ENCODE results near the gene RPGR.

RPGR gene

GRCh38 chrX:38335382-38335781 lies 8.1 kb upstream of the RPGR start:
- DNase-seq (ENCODE audit: extremely low spot score), result no peak
- TF ChIP-seq CTCF (IDR thresholded peaks at IDR 0.05; ENCODE audit: control extremely low read depth, extremely low read depth, low read depth, missing control alignments), result no peak
- ChIA-PET CTCF (interaction anchor here (1.6 kb wide), 1 partner anchor 12 kb away, joined by 4 read pairs; no protein-coding TSS in a partner anchor), POLR2A (no interaction called here)

DNA sequence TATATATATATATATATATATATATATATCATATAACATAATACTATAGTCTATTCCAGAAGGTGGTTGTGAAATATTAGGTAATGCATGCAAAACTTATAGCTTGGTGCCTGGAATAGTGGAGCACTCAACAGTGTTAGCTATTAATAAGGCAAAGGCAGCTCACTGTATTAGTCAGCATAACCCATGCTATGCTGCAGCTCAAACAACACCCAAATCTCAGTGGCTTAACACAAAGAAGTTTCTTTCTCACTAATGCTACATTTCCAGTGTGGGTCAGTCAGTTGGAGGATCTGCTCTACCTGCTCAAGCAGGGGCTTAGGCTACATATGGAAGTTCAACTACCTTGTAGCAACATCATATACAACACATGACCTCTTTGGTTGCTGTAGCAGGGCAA lies 5.2 kb upstream of the RPGR start:
- no peak for DNase-seq (ENCODE audit: extremely low spot score)
- CTCF ChIA-PET, result no interaction called here
- TF ChIP-seq CTCF (IDR thresholded peaks at IDR 0.05; ENCODE audit: control extremely low read depth, extremely low read depth, low read depth, missing control alignments), result no peak
- POLR2A ChIA-PET, result no interaction called here

GRCh38 chrX:38327775-38328081 lies 419 bp upstream of the RPGR start:
- POLR2A ChIA-PET, result no interaction called here
- no peak for TF ChIP-seq CTCF (IDR thresholded peaks at IDR 0.05; ENCODE audit: control extremely low read depth, extremely low read depth, low read depth, missing control alignments)
- CTCF ChIA-PET, result interaction anchor here (0.7 to 3.0 kb wide), 27 partner anchors 9 to 659 kb away, joined by 3 to 17 read pairs (median 4); partner anchors contain the start of gene SRPX
- no peak for DNase-seq (ENCODE audit: extremely low spot score)

DNA sequence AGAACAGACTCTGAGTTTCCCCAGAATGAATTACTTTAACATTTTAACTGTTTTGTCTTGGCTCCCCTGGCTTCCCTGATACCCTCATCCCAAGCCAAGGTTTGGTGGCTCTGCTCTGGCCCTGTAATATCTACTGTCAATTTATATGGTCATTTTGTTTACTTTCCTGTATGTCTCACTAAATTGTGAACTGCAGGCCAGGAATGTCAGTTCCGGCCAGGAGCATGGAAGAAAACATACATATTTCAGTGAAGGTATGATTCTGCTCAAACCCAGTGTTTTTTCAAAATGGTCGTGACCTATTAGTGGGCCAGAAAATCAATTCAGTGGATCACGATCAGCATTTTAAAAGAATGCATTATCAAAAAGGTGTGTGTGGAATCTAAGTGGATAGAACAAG lies 1.2 kb downstream of the RPGR start:
- CTCF ChIA-PET, result interaction anchor here (1.2 to 3.0 kb wide), 6 partner anchors 22 to 135 kb away, joined by 3 to 17 read pairs (median 5); no protein-coding TSS in a partner anchor
- no peak for TF ChIP-seq CTCF (IDR thresholded peaks at IDR 0.05; ENCODE audit: control extremely low read depth, extremely low read depth, low read depth, missing control alignments)
- POLR2A ChIA-PET, result no interaction called here
- DNase-seq (ENCODE audit: extremely low spot score), result no peak

DNA sequence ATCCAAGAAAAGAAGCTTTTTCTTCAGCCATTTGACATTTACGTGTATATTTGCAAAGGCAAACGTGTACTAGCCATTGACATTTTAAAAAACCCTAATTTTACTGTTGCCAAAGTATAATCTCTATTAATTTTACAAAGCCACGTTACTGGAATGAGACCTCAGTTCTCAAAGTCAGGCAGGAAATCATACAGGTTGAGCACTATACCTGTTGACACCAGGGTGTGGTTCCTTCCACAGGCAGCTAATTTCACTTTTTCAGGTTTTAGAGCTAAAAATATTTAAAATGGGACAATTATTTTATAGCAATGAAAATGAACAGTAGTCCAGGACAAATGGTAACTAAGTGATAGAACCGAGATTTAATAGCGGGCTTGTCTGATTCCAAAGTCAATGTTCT lies 6.5 kb downstream of the RPGR start:
- no peak for TF ChIP-seq CTCF (IDR thresholded peaks at IDR 0.05; ENCODE audit: control extremely low read depth, extremely low read depth, low read depth, missing control alignments)
- no peak for DNase-seq (ENCODE audit: extremely low spot score)
- ChIA-PET POLR2A (no interaction called here), CTCF (interaction anchor here (0.8 to 2.8 kb wide), 2 partner anchors 17 to 46 kb away, joined by 3 to 11 read pairs; no protein-coding TSS in a partner anchor)

DNA sequence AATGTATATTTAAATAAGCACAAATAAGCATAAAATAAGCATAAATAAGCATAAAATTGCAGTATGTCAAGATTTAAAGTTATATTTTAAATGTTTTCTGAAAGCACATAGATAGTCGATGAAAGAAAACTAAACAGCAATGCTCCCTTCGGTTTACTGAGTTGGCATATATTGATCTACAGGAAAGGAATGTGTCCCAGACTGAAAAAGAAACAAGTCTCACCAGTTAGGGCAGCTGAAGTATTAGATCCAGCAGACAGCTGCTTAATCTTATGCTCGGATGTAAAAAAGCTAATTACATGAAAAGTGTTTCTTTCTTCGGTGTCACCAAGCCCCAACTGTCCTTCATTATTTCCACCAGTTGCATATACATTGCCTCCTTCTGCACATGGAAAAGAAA lies 8.7 kb downstream of the RPGR start:
- CTCF ChIA-PET, result interaction anchor here (2.0 kb wide), 1 partner anchor 9 kb away, joined by 12 read pairs; the partner anchor contains the start of gene RPGR
- POLR2A ChIA-PET, result no interaction called here
- no peak for DNase-seq (ENCODE audit: extremely low spot score)
- no peak for TF ChIP-seq CTCF (IDR thresholded peaks at IDR 0.05; ENCODE audit: control extremely low read depth, extremely low read depth, low read depth, missing control alignments)

DNA sequence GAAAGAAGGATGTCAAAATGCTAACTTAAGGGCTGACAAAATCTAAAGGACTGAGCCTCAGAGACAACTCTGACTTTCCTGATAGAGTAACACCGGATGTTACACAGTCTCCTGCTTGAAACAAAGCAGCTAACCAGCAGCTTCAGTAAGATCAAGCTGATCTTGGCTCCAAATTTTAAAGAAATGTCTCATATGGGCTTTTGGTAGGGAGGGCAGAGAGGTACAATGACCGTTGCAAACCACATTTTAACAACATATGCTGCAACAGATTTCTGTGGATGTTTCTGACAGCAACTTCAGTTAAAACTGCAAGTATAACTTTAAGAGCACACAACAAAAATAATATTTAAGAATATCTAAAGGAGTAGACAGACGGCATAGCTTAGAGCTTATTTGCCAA lies 9.1 kb downstream of the RPGR start:
- ChIA-PET CTCF (interaction anchor here (2.0 kb wide), 1 partner anchor 9 kb away, joined by 12 read pairs; the partner anchor contains the start of gene RPGR), POLR2A (no interaction called here)
- TF ChIP-seq CTCF (IDR thresholded peaks at IDR 0.05; ENCODE audit: control extremely low read depth, extremely low read depth, low read depth, missing control alignments), result no peak
- DNase-seq (ENCODE audit: extremely low spot score), result no peak
